GM18526 (cell line): ENCODE measurements around the gene IL36B.

Experiments
- POLR2A ChIP-seq: IDR thresholded peaks from 3 replicates; pipeline ENCODE4 v1.6.1; 2011; ENCODE audit not compliant: insufficient read length; ENCODE audit errors: extremely low read depth

Gene IL36B

GRCh38 chr2:113005030-113005509 lies 47.6 kb downstream of the IL36B start, which contains the start of gene IL36A:
IL36A (plus strand) TSS chr2:113005459; CDS start chr2:113005872, 413 bp downstream.
- no peak for TF ChIP-seq POLR2A

GRCh38 chr2:113002677-113003076 lies 50.0 kb downstream of the IL36B start:
- no peak for TF ChIP-seq POLR2A

- no peak for TF ChIP-seq POLR2A
Observed at GRCh38 chr2:113000436-113000835, 52.2 kb downstream of the IL36B start.

- no peak for TF ChIP-seq POLR2A
Observed at GRCh38 chr2:112997151-112997550, 55.5 kb downstream of the IL36B start.

DNA sequence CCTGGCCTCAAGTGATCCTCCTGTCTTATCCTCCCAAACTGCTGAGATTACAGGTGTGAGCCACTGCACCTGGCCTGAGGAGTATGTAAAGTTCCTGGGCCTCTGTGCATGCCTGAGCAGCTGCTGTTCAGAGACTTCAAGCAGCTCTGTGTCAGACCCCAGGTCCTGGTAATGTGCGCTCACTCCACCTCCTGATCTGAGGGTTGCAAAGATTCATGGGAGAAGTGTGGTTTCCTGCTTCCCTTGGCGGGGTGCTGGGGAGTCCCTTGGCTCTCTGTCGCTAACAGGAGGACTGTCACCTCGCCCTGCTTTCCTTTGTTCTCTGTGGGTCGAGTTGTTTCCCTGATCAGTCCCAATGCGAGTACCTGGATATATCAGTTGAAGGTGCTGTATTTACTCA lies 56.0 kb downstream of the IL36B start:
- no peak for TF ChIP-seq POLR2A

- TF ChIP-seq POLR2A, result no peak
Observed at GRCh38 chr2:112995346-112995920, 57.2 kb downstream of the IL36B start.

DNA sequence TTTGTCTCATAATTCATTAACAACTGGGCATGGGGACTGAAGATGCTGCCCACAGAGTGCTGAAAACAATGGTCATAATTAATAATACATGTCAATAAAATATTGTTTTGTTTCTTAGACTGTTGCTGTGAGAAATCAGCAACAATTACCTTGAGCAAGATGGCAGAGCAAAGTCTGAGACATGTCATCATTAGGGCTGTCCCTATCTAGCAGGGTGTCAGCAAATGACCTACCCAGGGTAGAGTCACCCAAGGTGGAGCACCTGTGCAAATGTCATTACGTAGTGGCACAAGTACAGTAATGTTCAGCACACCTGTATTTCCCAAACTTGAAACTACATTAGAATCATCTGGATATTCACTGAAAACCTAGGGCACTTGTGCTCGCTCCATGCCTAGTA lies 58.0 kb downstream of the IL36B start:
- TF ChIP-seq POLR2A, result no peak

DNA sequence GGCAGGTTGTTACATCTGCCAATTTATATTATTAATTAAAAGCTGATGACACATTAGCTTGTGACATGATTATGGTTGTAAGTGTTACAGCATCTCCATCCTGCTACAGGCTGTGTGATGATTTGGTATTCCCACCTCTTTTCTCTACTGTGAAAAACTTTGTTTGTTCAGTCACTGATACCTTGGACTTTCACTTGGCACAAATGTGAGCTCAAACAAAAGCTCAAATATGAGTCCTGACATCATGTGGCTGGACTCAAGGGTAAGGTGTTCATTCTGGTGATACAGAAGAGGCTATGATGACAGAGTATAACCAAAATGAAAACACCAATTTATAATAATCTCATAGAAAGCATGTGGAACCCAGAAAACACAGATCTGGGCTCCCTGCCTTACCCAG lies 58.8 kb downstream of the IL36B start:
- TF ChIP-seq POLR2A, result no peak

DNA sequence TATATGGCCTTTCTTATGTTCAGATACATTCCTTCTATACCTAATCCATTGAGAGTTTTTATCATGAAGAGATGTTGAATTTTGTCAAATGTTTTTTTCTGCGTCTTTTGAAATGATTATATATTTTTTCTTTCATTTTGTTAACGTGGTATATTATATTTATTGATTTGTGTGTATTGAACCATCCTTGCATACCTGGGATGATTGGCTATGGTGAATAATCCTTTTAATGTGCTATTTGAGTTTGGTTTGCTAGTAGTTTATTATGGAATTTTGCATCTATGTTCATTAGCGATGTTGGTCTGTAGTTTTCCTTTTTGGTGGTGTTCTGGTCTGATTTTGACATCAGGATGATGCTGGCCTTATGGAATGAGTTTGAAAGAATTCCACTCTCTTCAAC lies 63.1 kb downstream of the IL36B start:
- no peak for TF ChIP-seq POLR2A

GRCh38 chr2:112985090-112985489 lies 67.6 kb downstream of the IL36B start:
- no peak for TF ChIP-seq POLR2A

GRCh38 chr2:112980537-112980936 lies 72.1 kb downstream of the IL36B start:
- no peak for TF ChIP-seq POLR2A

GRCh38 chr2:112979731-112980130 lies 72.9 kb downstream of the IL36B start:
- TF ChIP-seq POLR2A, result no peak

DNA sequence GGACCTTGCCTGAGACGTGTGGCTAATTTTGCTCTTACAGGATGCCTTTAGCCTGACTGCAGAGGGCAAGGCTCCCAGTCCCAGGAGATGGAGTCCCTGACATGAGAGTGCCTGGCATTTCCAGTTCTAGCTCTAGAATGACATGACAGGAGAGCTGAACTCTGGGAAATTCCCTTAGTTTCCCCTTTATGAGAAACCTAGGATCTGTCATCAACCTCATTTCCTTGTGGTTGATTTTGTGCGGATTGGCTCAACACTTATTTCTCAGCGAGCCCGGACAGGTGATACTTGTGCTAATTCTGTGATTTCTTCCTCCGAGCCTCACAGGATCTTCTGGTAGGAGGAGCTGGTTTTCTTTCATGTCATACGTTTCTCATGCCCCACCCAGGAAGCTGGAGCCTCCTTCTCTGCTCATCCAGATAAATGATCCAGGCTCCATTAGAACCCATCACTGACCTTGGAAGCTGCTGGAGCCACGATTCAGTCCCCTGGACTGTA lies 75.1 kb downstream of the IL36B start, which contains the start of gene IL36G:
TSS of gene IL36G (plus strand) at position 448 of the 498 bp plus-strand sequence. CDS start 633 bp downstream, outside the sequence.
- TF ChIP-seq POLR2A, result no peak
